T-cell (primary cell): ENCODE data around the gene IYD. TPM values are rescaled to one million over a fixed set of nuclear protein-coding genes. Genes with fewer than 3 reads are reported as not detected.
"Not testable (repeated sequence)": the region's sequence is repeated elsewhere in the genome, so short reads cannot be mapped to it uniquely, and the experiment has no call there.

ENCODE experiments used
- ATAC-seq, 4 experiments: fragments of 200-7000 bp in 3 of 4; fragments of 150-1000 bp in 1 of 4; cut with Tn5 transposase; replicated peaks in 1 of 4; 1 replicate in 3 of 4; 2 replicates in 1 of 4; pipeline ENCODE4 v1.10.0; 2021; ENCODE audit warnings: moderate library complexity in 3 of 4, mild to moderate bottlenecking in 2 of 4, moderate number of reproducible peaks in 1 of 4
- CTCF ChIA-PET, 2 donors: fragments of 300-600 bp; sonication (Branson Sonifier 250); formaldehyde crosslinking; loops; one replicate each; lab custom pipeline; 2022; ENCODE audit warnings: antibody characterized with exemption in 2 of 2; lab: Charles Lee
- POLR2A ChIA-PET, 2 donors: fragments of 300-600 bp; sonication (Branson Sonifier 250); formaldehyde crosslinking; loops; one replicate each; lab custom pipeline; 2022; ENCODE audit warnings: antibody characterized with exemption in 2 of 2; lab: Charles Lee
- DNase-seq, 35 experiments: peaks; one replicate each; pipeline versions ENCODE4 v3.0.0 to v3.0.0-alpha.2; 2013 to 2023
- H3K27ac ChIP-seq: one replicate; pipeline ENCODE4 v1.5.1; 2013; ENCODE audit warnings: low read length
- H3K27me3 ChIP-seq, 2 experiments: replicated peaks in 1 of 2; 1 replicate in 1 of 2; 2 replicates in 1 of 2; pipeline versions ENCODE4 v1.6.1 to v1.7.0; 2013; ENCODE audit warnings: low read length in 1 of 2, mixed read lengths in 1 of 2; ENCODE audit not compliant: control insufficient read depth in 2 of 2, insufficient read depth in 2 of 2; ENCODE audit errors: extremely low read depth in 1 of 2
- H3K36me3 ChIP-seq, 2 donors: 1 replicate in 1 of 2; 2 replicates in 1 of 2; pipeline versions ENCODE4 v1.6.1 to v1.7.0; 2013; ENCODE audit warnings: low read length in 1 of 2; ENCODE audit not compliant: control insufficient read depth in 2 of 2, insufficient read depth in 1 of 2; ENCODE audit errors: extremely low read depth in 1 of 2
- H3K4me1 ChIP-seq, 2 experiments: 1 replicate in 1 of 2; 2 replicates in 1 of 2; pipeline versions ENCODE4 v1.6.1 to v1.7.0; 2013; ENCODE audit warnings: low read length in 2 of 2, mixed read lengths in 1 of 2; ENCODE audit not compliant: insufficient read depth in 2 of 2, control insufficient read depth in 1 of 2; ENCODE audit errors: extremely low read depth in 1 of 2
- H3K4me3 ChIP-seq, 2 donors: 1 replicate in 1 of 2; 2 replicates in 1 of 2; pipeline versions ENCODE4 v1.5.1 to v1.7.0; 2013; ENCODE audit warnings: mild to moderate bottlenecking in 2 of 2, low read length in 1 of 2, moderate library complexity in 1 of 2; ENCODE audit not compliant: control insufficient read depth in 1 of 2; ENCODE audit errors: extremely low read depth in 1 of 2
- H3K9me3 ChIP-seq: 2 replicates; pipeline ENCODE4 v1.7.0; 2013
- H3K27ac Mint-ChIP-seq, 2 donors: one replicate each; pipeline ENCODE4 v1.8.0; 2020 to 2021; ENCODE audit warnings: mild to moderate bottlenecking in 2 of 2, mixed read lengths in 2 of 2
- H3K27me3 Mint-ChIP-seq, 2 donors: one replicate each; pipeline ENCODE4 v1.8.0; 2021 to 2022; ENCODE audit warnings: mixed read lengths in 2 of 2
- H3K36me3 Mint-ChIP-seq: one replicate; pipeline ENCODE4 v1.8.0; 2021; ENCODE audit warnings: mixed read lengths
- H3K4me1 Mint-ChIP-seq, 3 donors: one replicate each; pipeline ENCODE4 v1.8.0; 2020 to 2022; ENCODE audit warnings: mixed read lengths in 3 of 3, mild to moderate bottlenecking in 1 of 3
- H3K4me3 Mint-ChIP-seq, 3 donors: one replicate each; pipeline ENCODE4 v1.8.0; 2020 to 2022; ENCODE audit warnings: mild to moderate bottlenecking in 3 of 3, mixed read lengths in 3 of 3, moderate library complexity in 3 of 3
- H3K9me3 Mint-ChIP-seq, 3 donors: one replicate each; pipeline ENCODE4 v1.8.0; 2020 to 2022; ENCODE audit warnings: mixed read lengths in 3 of 3
- WGBS: methylation state at CpG from one replicate; pipeline ENCODE4 v1.1.5; 2013; ENCODE audit warnings: missing lambda C conversion rate; ENCODE audit not compliant: insufficient coverage; 5-methylcytosine and 5-hydroxymethylcytosine counted together
- total RNA-seq, 35 experiments: library from RNA in 6 of 35; stranded (reverse) in 6 of 35; fragments of 120-200 nt in 1 of 35; gene quantifications; one replicate each; pipeline versions ENCODE4 v1.2.1 to v1.2.4 and lab custom pipeline; 2013 to 2026

Gene IYD
- total RNA-seq, 5 donors from 2014 or later (not counting 1 experiment from before 2014, with no cell fraction given): not detected

GRCh38 chr6:150371356-150371755 lies 2.5 kb downstream of the IYD start:
- H3K36me3 ChIP-seq: no peaks in the 10 kb centered on the region
- Mint-ChIP-seq H3K4me3 (no peak overlapping the region), H3K9me3 (no peaks in the 10 kb centered on the region), H3K27me3 (peaks cover 5 to 13% of the 10 kb centered on the region in 2 donors), H3K4me1 (no peaks in the 10 kb centered on the region), H3K27ac (no peak overlapping the region), H3K36me3 (no peaks in the 10 kb centered on the region)
- no peak for DNase-seq
- H3K27me3 ChIP-seq: peaks cover 0 to 8% of the 10 kb centered on the region in 2 experiments
- no peak for ATAC-seq
- no peak overlapping the region for H3K27ac ChIP-seq
- ChIA-PET CTCF (no interaction called here), POLR2A (no interaction called here)
- no peaks in the 10 kb centered on the region for H3K4me1 ChIP-seq
- H3K9me3 ChIP-seq: no peaks in the 10 kb centered on the region
- 43% methylated on average over 1 of the region's 2 CpGs for WGBS
- no peak overlapping the region for H3K4me3 ChIP-seq

- ATAC-seq (no peak), DNase-seq (no peak)
- H3K9me3 ChIP-seq: no peaks in the 10 kb centered on the region
- H3K36me3 ChIP-seq: no peaks in the 10 kb centered on the region
- peaks cover 5 to 16% of the 10 kb centered on the region in 2 donors for H3K27me3 Mint-ChIP-seq
- H3K4me3 ChIP-seq: no peak overlapping the region
- H3K4me1 Mint-ChIP-seq: no peaks in the 10 kb centered on the region
- CTCF ChIA-PET: no interaction called here
- no peak overlapping the region for H3K27ac ChIP-seq
- POLR2A ChIA-PET: no interaction called here
- WGBS: no CpG with 5 or more reads among the region's 1 CpG
- peaks cover 0 to 10% of the 10 kb centered on the region in 2 experiments for H3K27me3 ChIP-seq
- H3K9me3 Mint-ChIP-seq: no peaks in the 10 kb centered on the region
- H3K36me3 Mint-ChIP-seq: no peaks in the 10 kb centered on the region
- no peak overlapping the region for H3K4me3 Mint-ChIP-seq
- H3K27ac Mint-ChIP-seq: no peak overlapping the region
- no peaks in the 10 kb centered on the region for H3K4me1 ChIP-seq
Measured at GRCh38 chr6:150372051-150372450, 3.2 kb downstream of the IYD start.

- Mint-ChIP-seq H3K4me1 (no peaks in the 10 kb centered on the region), H3K9me3 (no peaks in the 10 kb centered on the region), H3K27ac (no peak overlapping the region), H3K36me3 (no peaks in the 10 kb centered on the region), H3K27me3 (peaks cover 5 to 16% of the 10 kb centered on the region in 2 donors), H3K4me3 (no peak overlapping the region)
- WGBS: no CpG with 5 or more reads among the region's 2 CpGs
- Histone ChIP-seq H3K27ac (no peak overlapping the region), H3K27me3 (peaks cover 0 to 10% of the 10 kb centered on the region in 2 experiments), H3K36me3 (no peaks in the 10 kb centered on the region), H3K4me1 (no peaks in the 10 kb centered on the region), H3K9me3 (no peaks in the 10 kb centered on the region), H3K4me3 (no peak overlapping the region)
- ChIA-PET POLR2A (no interaction called here), CTCF (no interaction called here)
- DNase-seq: no peak
- ATAC-seq: no peak
Measured at GRCh38 chr6:150373260-150373701, 4.5 kb downstream of the IYD start.

- H3K27ac ChIP-seq, H3K36me3 Mint-ChIP-seq, H3K9me3 ChIP-seq, H3K4me3 ChIP-seq, H3K4me1 ChIP-seq, ATAC-seq, H3K4me1 Mint-ChIP-seq, DNase-seq, H3K36me3 ChIP-seq, H3K4me3 Mint-ChIP-seq, H3K27ac Mint-ChIP-seq, H3K9me3 Mint-ChIP-seq, POLR2A ChIA-PET, H3K27me3 ChIP-seq, CTCF ChIA-PET: not testable (repeated sequence)
- peaks cover 12 to 22% of the 10 kb centered on the region in 2 donors for H3K27me3 Mint-ChIP-seq
- WGBS: no CpG with 5 or more reads among the region's 5 CpGs
Measured at GRCh38 chr6:150374346-150374745, 5.5 kb downstream of the IYD start.

- Mint-ChIP-seq H3K36me3 (no peaks in the 10 kb centered on the region), H3K27ac (no peak overlapping the region), H3K4me3 (no peak overlapping the region), H3K4me1 (no peaks in the 10 kb centered on the region), H3K27me3 (peaks cover 15 to 30% of the 10 kb centered on the region in 2 donors), H3K9me3 (no peaks in the 10 kb centered on the region)
- ATAC-seq: no peak
- H3K9me3 ChIP-seq: no peaks in the 10 kb centered on the region
- no peaks in the 10 kb centered on the region for H3K4me1 ChIP-seq
- DNase-seq: no peak
- no peak overlapping the region for H3K27ac ChIP-seq
- H3K27me3 ChIP-seq: peaks cover 0 to 2% of the 10 kb centered on the region in 2 experiments
- H3K36me3 ChIP-seq: no peaks in the 10 kb centered on the region
- CTCF ChIA-PET: interaction anchor here in 1 of 2 donors (1.3 kb wide), 1 partner anchor 18 kb away, joined by 3 read pairs; no protein-coding TSS in a partner anchor
- POLR2A ChIA-PET: no interaction called here
- H3K4me3 ChIP-seq: no peak overlapping the region
- 52% methylated on average over 2 of the region's 4 CpGs for WGBS
Measured at GRCh38 chr6:150377211-150377781, 8.5 kb downstream of the IYD start.

- ChIA-PET CTCF (interaction anchor here in 1 of 2 donors (0.8 kb wide), 1 partner anchor 231 kb away, joined by 3 read pairs; no protein-coding TSS in a partner anchor), POLR2A (no interaction called here)
- H3K4me3 Mint-ChIP-seq: no peak overlapping the region
- DNase-seq (no peak), ATAC-seq (no peak)
- no peaks in the 10 kb centered on the region for H3K9me3 Mint-ChIP-seq
- WGBS: no CpG with 5 or more reads among the region's 1 CpG
- H3K27me3 Mint-ChIP-seq: peaks cover 13 to 22% of the 10 kb centered on the region in 2 donors
- no peak overlapping the region for H3K27ac Mint-ChIP-seq
- H3K27ac ChIP-seq: no peak overlapping the region
- H3K27me3 ChIP-seq: peaks cover 0 to 2% of the 10 kb centered on the region in 2 experiments
- no peak overlapping the region for H3K4me3 ChIP-seq
- no peaks in the 10 kb centered on the region for H3K4me1 ChIP-seq
- no peaks in the 10 kb centered on the region for H3K36me3 Mint-ChIP-seq
- H3K36me3 ChIP-seq: no peaks in the 10 kb centered on the region
- no peaks in the 10 kb centered on the region for H3K9me3 ChIP-seq
- no peaks in the 10 kb centered on the region for H3K4me1 Mint-ChIP-seq
Measured at GRCh38 chr6:150380256-150380655, 11.4 kb downstream of the IYD start.
